HepG2 (cell line): ENCODE results near the gene EDEM1. TPM values are rescaled to one million over a fixed set of nuclear protein-coding genes. Genes with fewer than 3 reads are reported as not detected.

ENCODE experiments used
- ATAC-seq: fragments of 200-7000 bp; cut with Tn5 transposase; 3 replicates; pipeline ENCODE4 v1.9.1; 2020; ENCODE audit warnings: mild to moderate bottlenecking, moderate library complexity
- BruUV-seq: library from RNA; stranded (reverse); fragments of 400-500 nt; replicated peaks from 2 replicates; lab custom pipeline; 2021; lab: Mats Ljungman, UMichigan
- CTCF ChIA-PET: fragments of 300-600 bp; formaldehyde crosslinking; extraction: SDS; loops from one replicate; lab custom pipeline; 2021; ENCODE audit warnings: low total read pairs, inconsistent platforms, low intra/inter-chr PET ratio; lab: Yijun Ruan, JAX
- POLR2A ChIA-PET: fragments of 350-600 bp; sonication (Branson Sonifier 250); formaldehyde crosslinking; loops from one replicate; lab custom pipeline; 2020; ENCODE audit warnings: antibody characterized with exemption, inconsistent platforms; lab: Yijun Ruan, JAX
- DNase-seq: peaks from one replicate; pipeline ENCODE4 v3.0.0-alpha.2; 2015; ENCODE audit warnings: low spot score
- FAIRE-seq: peaks from 3 replicates; lab custom pipeline; 2011; peaks lifted over from hg19 to GRCh38; lab: Jason Lieb, UNC
- H2AFZ ChIP-seq: one replicate; pipeline ENCODE4 v1.6.1; 2011; ENCODE audit warnings: low read length, inconsistent platforms
- H3K27ac ChIP-seq: fragments of 300-600 bp; 3 replicates; pipeline ENCODE4 v1.8.0; 2011; ENCODE audit warnings: mixed run types, mild to moderate bottlenecking, mixed read lengths, low read length, inconsistent platforms; ENCODE audit not compliant: insufficient read depth; ENCODE audit errors: extremely low read length
- H3K27me3 ChIP-seq, 2 experiments: fragments of 200-600 bp in 1 of 2; 2 replicates in 1 of 2; 3 replicates in 1 of 2; pipeline versions ENCODE4 v1.6.0 to v1.8.0; 2011; ENCODE audit warnings: low read length in 2 of 2, mild to moderate bottlenecking in 2 of 2, moderate library complexity in 2 of 2, inconsistent platforms in 1 of 2; ENCODE audit not compliant: insufficient read depth in 2 of 2, control insufficient read depth in 1 of 2
- H3K36me3 ChIP-seq, 2 experiments: fragments of 200-600 bp in 1 of 2; replicated peaks in 1 of 2; 2 replicates in 1 of 2; 3 replicates in 1 of 2; pipeline versions ENCODE4 v1.5.1 to v1.8.0; 2011; ENCODE audit warnings: low read length in 2 of 2, inconsistent platforms in 1 of 2; ENCODE audit not compliant: insufficient read depth in 2 of 2, control insufficient read depth in 1 of 2
- H3K4me1 ChIP-seq: 2 replicates; pipeline ENCODE4 v1.5.1; 2012; ENCODE audit warnings: low read length, inconsistent platforms; ENCODE audit not compliant: insufficient read depth
- H3K4me2 ChIP-seq: 2 replicates; pipeline ENCODE4 v1.6.0; 2011; ENCODE audit warnings: low read depth, low read length, inconsistent platforms
- H3K4me3 ChIP-seq, 3 experiments: fragments of 200-600 bp in 1 of 3; sonication (generic), shearing (Covaris generic) in 1 of 3; replicated peaks in 1 of 3; 2 replicates each; pipeline ENCODE4 v1.5.1; 2011 to 2016; ENCODE audit warnings: low read length in 3 of 3, inconsistent platforms in 2 of 3, low read depth in 2 of 3, mild to moderate bottlenecking in 2 of 3, control low read depth in 1 of 3, mixed read lengths in 1 of 3; ENCODE audit not compliant: insufficient read depth in 1 of 3
- H3K79me2 ChIP-seq: one replicate; pipeline ENCODE4 v1.6.1; 2011; ENCODE audit warnings: low read length, inconsistent platforms; ENCODE audit not compliant: insufficient read depth
- H3K9ac ChIP-seq: 2 replicates; pipeline ENCODE4 v1.6.0; 2011; ENCODE audit warnings: mild to moderate bottlenecking, low read depth, low read length, inconsistent platforms; ENCODE audit not compliant: insufficient read depth
- H3K9me3 ChIP-seq: 2 replicates; pipeline ENCODE4 v1.5.1; 2012; ENCODE audit warnings: mild to moderate bottlenecking, low read length
- H4K20me1 ChIP-seq: 2 replicates; pipeline ENCODE4 v1.6.0; 2011; ENCODE audit warnings: inconsistent platforms, mild to moderate bottlenecking, low read length, moderate library complexity; ENCODE audit not compliant: insufficient read depth
- CEBPB ChIP-seq: IDR thresholded peaks from 2 replicates; pipeline ENCODE4 v1.6.1; 2011; ENCODE audit warnings: low read depth, low read length, improper control_type of control experiment, borderline replicate concordance
- ELF1 ChIP-seq: sonication (generic); formaldehyde crosslinking; IDR thresholded peaks from 2 replicates; pipeline ENCODE4 v1.4.0; 2020; ENCODE audit warnings: missing genetic modification reagents
- GLI4 ChIP-seq: sonication (generic); formaldehyde crosslinking; IDR thresholded peaks from 2 replicates; pipeline ENCODE4 v1.5.1; 2020; ENCODE audit warnings: missing genetic modification reagents, mild to moderate bottlenecking, moderate library complexity, borderline replicate concordance
- HNRNPUL1 ChIP-seq: fragments of 200-400 bp; formaldehyde crosslinking; IDR thresholded peaks from 2 replicates; pipeline ENCODE4 v1.6.1; 2017; ENCODE audit warnings: low read depth, mild to moderate bottlenecking, low read length, moderate library complexity
- PHF8 ChIP-seq: sonication (generic); formaldehyde crosslinking; IDR thresholded peaks from 2 replicates; pipeline ENCODE4 v1.5.0; 2020; ENCODE audit warnings: missing genetic modification reagents
- PITX1 ChIP-seq: sonication (generic); formaldehyde crosslinking; IDR thresholded peaks from 2 replicates; pipeline ENCODE4 v1.5.1; 2020; ENCODE audit warnings: mild to moderate bottlenecking, missing genetic modification reagents
- PRPF4 ChIP-seq: fragments of 200-400 bp; formaldehyde crosslinking; IDR thresholded peaks from 2 replicates; pipeline ENCODE4 v1.6.1; 2016; ENCODE audit warnings: low read length, low read depth; ENCODE audit not compliant: poor library complexity, severe bottlenecking
- SYNCRIP ChIP-seq: fragments of 200-400 bp; formaldehyde crosslinking; IDR thresholded peaks from 2 replicates; pipeline ENCODE4 v1.6.1; 2018; ENCODE audit warnings: mild to moderate bottlenecking, low read depth, low read length; ENCODE audit not compliant: insufficient read depth
- TMF1 ChIP-seq: sonication (generic); formaldehyde crosslinking; IDR thresholded peaks from 2 replicates; pipeline ENCODE4 v1.8.1; 2022; ENCODE audit warnings: low read depth, missing genetic modification reagents
- ZFP82 ChIP-seq: sonication (generic); formaldehyde crosslinking; IDR thresholded peaks from 2 replicates; pipeline ENCODE4 v1.5.1; 2020; ENCODE audit warnings: mild to moderate bottlenecking, missing genetic modification reagents, borderline replicate concordance
- ZNF275 ChIP-seq: sonication (generic); formaldehyde crosslinking; IDR thresholded peaks from 2 replicates; pipeline ENCODE4 v1.8.0; 2022; ENCODE audit warnings: missing genetic modification reagents, mild to moderate bottlenecking, inconsistent platforms, borderline replicate concordance
- ZNF589 ChIP-seq: sonication (generic); formaldehyde crosslinking; conservative IDR thresholded peaks from 2 replicates; pipeline ENCODE4 v1.8.0; 2022; ENCODE audit warnings: mild to moderate bottlenecking, moderate library complexity, missing genetic modification reagents
- ZSCAN22 ChIP-seq: sonication (generic); formaldehyde crosslinking; IDR thresholded peaks from 2 replicates; pipeline ENCODE4 v1.4.0; 2020; ENCODE audit warnings: mild to moderate bottlenecking, missing genetic modification reagents
- WGBS: methylation state at CpG from one replicate; pipeline ENCODE4 v1.1.6; 2017; ENCODE audit warnings: low lambda C conversion rate; 5-methylcytosine and 5-hydroxymethylcytosine counted together
- in situ Hi-C: cut with HindIII; loops from 2 replicates; pipeline ENCODE4 v1.10.0; 2017; ENCODE audit warnings: low pct_unique_long_range_greater_than_20kb; ENCODE audit not compliant: extremely low pct_ligation_motif_present
- intact Hi-C: fragments of 100-400 bp; cut with micrococcal nuclease; formaldehyde crosslinking; loops from one replicate; pipeline ENCODE4 v1.10.0; 2022; ENCODE audit not compliant: unreplicated experiment
- polyA plus RNA-seq, 8 experiments: library from polyadenylated mRNA; depleted of rRNA in 3 of 8; stranded (reverse) in 7 of 8; unstranded in 1 of 8; fragments of >200 nt; fragmentation: Illumina TruSeq in 4 of 8; extraction: Trizol in 4 of 8; gene quantifications; 2 replicates each; pipeline versions ENCODE4 v1.2.1 to v1.2.3, GENCODE V29; 2011 to 2016; ENCODE audit warnings: low read depth in 4 of 8, missing spikeins in 1 of 8, mixed read lengths in 1 of 8; ENCODE audit not compliant: insufficient read depth in 1 of 8
- total RNA-seq, 5 experiments: library from RNA; depleted of rRNA; stranded (reverse); fragments of >200 nt; fragmentation: Illumina TruSeq; extraction: Trizol; gene quantifications; 2 replicates each; pipeline ENCODE4 v1.2.3, GENCODE V29; 2016; ENCODE audit warnings: low read depth in 1 of 5
- TF ChIP-seq, protein P1 (sequence below): sonication (generic); formaldehyde crosslinking; IDR thresholded peaks from 2 replicates; pipeline ENCODE4 v1.9.0; 2022; ENCODE audit warnings: low read depth, missing genetic modification reagents
- TF ChIP-seq, protein P2 (sequence below): sonication (generic); formaldehyde crosslinking; IDR thresholded peaks from 2 replicates; pipeline ENCODE4 v1.5.1; 2020; ENCODE audit warnings: mild to moderate bottlenecking, missing genetic modification reagents, moderate library complexity

The EDEM1 gene
- total and polyA plus RNA-seq, 2 of the 13 experiments (the other 11 are each of a cell fraction or from before 2014, with no cell fraction given), result 13.8 to 25.8 TPM

DNA sequence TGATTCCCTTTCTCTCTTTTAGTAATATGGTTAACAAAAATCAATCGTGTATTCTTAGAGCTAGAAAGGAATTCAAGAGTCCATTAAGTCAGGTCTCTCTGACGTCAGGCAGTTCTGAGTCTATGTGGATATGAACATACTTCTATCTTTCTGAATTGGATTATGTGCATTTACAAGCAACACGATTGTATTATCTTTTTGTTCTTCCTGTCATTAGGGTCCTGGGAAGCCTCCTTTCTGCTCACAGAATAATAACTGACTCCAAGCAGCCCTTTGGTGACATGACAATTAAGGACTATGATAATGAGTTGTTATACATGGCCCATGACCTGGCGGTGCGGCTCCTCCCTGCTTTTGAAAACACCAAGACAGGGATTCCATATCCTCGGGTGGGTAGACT, 14.0 kb downstream of the EDEM1 start (continued):
- TF ChIP-seq CEBPB (no peak), HNRNPUL1 (no peak), PITX1 (CRISPR knock-in tag) (no peak), GLI4 (no peak)
- TF ChIP-seq, protein P1, sequence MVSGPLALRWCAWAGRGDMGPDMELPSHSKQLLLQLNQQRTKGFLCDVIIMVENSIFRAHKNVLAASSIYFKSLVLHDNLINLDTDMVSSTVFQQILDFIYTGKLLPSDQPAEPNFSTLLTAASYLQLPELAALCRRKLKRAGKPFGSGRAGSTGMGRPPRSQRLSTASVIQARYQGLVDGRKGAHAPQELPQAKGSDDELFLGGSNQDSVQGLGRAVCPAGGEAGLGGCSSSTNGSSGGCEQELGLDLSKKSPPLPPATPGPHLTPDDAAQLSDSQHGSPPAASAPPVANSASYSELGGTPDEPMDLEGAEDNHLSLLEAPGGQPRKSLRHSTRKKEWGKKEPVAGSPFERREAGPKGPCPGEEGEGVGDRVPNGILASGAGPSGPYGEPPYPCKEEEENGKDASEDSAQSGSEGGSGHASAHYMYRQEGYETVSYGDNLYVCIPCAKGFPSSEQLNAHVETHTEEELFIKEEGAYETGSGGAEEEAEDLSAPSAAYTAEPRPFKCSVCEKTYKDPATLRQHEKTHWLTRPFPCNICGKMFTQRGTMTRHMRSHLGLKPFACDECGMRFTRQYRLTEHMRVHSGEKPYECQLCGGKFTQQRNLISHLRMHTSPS (CRISPR knock-in tag), result no peak
- TF ChIP-seq, protein P2, sequence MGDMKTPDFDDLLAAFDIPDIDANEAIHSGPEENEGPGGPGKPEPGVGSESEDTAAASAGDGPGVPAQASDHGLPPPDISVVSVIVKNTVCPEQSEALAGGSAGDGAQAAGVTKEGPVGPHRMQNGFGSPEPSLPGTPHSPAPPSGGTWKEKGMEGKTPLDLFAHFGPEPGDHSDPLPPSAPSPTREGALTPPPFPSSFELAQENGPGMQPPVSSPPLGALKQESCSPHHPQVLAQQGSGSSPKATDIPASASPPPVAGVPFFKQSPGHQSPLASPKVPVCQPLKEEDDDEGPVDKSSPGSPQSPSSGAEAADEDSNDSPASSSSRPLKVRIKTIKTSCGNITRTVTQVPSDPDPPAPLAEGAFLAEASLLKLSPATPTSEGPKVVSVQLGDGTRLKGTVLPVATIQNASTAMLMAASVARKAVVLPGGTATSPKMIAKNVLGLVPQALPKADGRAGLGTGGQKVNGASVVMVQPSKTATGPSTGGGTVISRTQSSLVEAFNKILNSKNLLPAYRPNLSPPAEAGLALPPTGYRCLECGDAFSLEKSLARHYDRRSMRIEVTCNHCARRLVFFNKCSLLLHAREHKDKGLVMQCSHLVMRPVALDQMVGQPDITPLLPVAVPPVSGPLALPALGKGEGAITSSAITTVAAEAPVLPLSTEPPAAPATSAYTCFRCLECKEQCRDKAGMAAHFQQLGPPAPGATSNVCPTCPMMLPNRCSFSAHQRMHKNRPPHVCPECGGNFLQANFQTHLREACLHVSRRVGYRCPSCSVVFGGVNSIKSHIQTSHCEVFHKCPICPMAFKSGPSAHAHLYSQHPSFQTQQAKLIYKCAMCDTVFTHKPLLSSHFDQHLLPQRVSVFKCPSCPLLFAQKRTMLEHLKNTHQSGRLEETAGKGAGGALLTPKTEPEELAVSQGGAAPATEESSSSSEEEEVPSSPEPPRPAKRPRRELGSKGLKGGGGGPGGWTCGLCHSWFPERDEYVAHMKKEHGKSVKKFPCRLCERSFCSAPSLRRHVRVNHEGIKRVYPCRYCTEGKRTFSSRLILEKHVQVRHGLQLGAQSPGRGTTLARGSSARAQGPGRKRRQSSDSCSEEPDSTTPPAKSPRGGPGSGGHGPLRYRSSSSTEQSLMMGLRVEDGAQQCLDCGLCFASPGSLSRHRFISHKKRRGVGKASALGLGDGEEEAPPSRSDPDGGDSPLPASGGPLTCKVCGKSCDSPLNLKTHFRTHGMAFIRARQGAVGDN (CRISPR knock-in tag), result no peak

DNA sequence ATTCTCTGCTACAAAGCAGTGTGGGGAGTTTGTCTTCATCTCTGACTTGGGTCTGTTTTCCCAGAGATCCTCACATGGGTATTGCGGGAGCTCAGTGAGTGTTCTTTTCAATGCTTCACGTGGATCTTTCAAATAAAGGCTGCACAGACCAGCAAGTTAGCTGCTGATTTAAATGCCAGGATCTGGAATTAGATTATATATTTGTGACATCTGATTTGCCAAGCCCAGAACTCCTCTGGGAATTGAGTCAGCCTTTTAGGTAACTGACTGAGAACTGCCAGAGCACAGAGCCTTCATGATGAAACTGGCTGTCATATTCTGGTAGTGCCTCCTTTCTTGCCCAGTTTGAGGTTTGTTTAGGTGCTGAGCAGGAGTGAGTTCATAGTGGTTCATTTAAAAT, 14.7 kb downstream of the EDEM1 start:
- intact Hi-C loops, result no loop called here
- H3K79me2 ChIP-seq, result peaks cover 9% of the 10 kb centered on the region
- POLR2A ChIA-PET, result no interaction called here
- peaks cover 28 to 82% of the 10 kb centered on the region in 2 experiments for H3K36me3 ChIP-seq
- no TSS peak for BruUV-seq
- no peaks in the 10 kb centered on the region for H4K20me1 ChIP-seq
- no peak overlapping the region for H3K27ac ChIP-seq
- in situ Hi-C loops, result no loop called here
- no peak for TF ChIP-seq PRPF4
- TF ChIP-seq ZFP82, result no peak
- TF ChIP-seq ELF1 (CRISPR knock-in tag), result no peak
- TF ChIP-seq PHF8 (CRISPR knock-in tag), result no peak
- TF ChIP-seq ZSCAN22 (CRISPR knock-in tag), result no peak
- TF ChIP-seq SYNCRIP, result no peak
- TF ChIP-seq ZNF275 (CRISPR knock-in tag), result no peak
- no peak for TF ChIP-seq TMF1 (CRISPR knock-in tag)
- TF ChIP-seq ZNF589 (CRISPR knock-in tag), result no peak
- ATAC-seq (no peak), FAIRE-seq (no peak), DNase-seq (no peak)
- H3K27me3 ChIP-seq, result no peaks in the 10 kb centered on the region; a peak in 1 of 5 replicates
- no peak overlapping the region for H3K9ac ChIP-seq
- H3K4me3 ChIP-seq, result no peak overlapping the region
- H3K9me3 ChIP-seq, result no peaks in the 10 kb centered on the region
- CTCF ChIA-PET, result no interaction called here
- H3K4me1 ChIP-seq, result peaks cover 9% of the 10 kb centered on the region
- no peak overlapping the region for H2AFZ ChIP-seq
- WGBS, result 100% methylated on average over 2 of the region's 2 CpGs
- H3K4me2 ChIP-seq, result no peak overlapping the region
